Retinal pigment epithelial cell (primary cell): ENCODE data around the gene ILK.

Source experiments
- DNase-seq: peaks from one replicate; pipeline ENCODE4 v3.0.0-alpha.2; 2010; ENCODE audit warnings: low read depth
- H3K4me3 ChIP-seq: 2 replicates; pipeline ENCODE4 v1.5.1; 2011; ENCODE audit warnings: mild to moderate bottlenecking, low read length, control low read depth, moderate library complexity
- TF ChIP-seq, protein P1 (sequence below): conservative IDR thresholded peaks from 2 replicates; pipeline ENCODE4 v1.5.1; 2011; ENCODE audit warnings: low read depth, low read length, control low read depth, inconsistent platforms

ILK gene

DNA sequence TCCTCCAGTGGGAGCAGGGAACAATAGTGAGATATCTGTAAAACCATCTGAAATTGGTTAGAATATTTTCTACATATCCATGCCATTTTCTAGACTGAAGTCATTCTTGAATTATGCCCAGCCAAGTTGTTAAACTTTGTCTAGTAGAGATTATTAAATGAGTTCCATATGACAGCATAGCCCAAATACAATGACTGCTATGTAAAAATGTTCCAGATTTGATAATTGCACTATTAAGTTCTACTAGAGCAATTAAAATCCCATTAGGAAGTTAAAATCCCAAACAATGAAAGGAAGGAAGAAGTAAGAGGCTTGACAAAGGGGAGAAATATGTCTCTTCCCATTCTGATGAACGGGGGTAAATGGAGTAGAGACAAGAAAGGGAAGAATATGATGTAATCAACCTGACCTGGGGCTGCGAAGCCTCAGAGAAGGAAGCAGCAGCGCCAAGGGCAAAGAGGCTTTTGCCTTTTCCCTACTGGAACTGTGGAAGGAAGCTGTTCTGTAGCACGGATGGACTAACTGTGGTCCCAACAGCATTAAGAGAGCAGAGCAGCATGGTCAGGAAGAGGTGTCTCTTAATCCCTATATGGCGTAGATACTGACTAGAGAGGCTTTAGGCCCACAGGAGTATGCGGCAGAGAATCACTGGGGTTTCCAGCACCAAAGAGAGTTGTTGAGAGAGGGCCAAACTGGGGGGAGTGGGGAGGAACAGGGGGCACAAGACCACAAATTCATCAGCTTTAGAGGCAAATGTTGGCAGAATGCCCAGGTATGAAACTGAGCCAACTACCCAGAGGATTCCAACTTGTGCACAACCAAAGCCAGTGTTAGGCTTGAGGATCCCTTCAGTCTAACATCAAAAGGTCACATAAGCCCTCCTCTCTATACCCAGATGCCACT, 26.9 kb upstream of the ILK start:
- TF ChIP-seq, protein P1, sequence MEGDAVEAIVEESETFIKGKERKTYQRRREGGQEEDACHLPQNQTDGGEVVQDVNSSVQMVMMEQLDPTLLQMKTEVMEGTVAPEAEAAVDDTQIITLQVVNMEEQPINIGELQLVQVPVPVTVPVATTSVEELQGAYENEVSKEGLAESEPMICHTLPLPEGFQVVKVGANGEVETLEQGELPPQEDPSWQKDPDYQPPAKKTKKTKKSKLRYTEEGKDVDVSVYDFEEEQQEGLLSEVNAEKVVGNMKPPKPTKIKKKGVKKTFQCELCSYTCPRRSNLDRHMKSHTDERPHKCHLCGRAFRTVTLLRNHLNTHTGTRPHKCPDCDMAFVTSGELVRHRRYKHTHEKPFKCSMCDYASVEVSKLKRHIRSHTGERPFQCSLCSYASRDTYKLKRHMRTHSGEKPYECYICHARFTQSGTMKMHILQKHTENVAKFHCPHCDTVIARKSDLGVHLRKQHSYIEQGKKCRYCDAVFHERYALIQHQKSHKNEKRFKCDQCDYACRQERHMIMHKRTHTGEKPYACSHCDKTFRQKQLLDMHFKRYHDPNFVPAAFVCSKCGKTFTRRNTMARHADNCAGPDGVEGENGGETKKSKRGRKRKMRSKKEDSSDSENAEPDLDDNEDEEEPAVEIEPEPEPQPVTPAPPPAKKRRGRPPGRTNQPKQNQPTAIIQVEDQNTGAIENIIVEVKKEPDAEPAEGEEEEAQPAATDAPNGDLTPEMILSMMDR = no peak
- H3K4me3 ChIP-seq = no peak overlapping the region
- DNase-seq = peak; percentile 72

DNA sequence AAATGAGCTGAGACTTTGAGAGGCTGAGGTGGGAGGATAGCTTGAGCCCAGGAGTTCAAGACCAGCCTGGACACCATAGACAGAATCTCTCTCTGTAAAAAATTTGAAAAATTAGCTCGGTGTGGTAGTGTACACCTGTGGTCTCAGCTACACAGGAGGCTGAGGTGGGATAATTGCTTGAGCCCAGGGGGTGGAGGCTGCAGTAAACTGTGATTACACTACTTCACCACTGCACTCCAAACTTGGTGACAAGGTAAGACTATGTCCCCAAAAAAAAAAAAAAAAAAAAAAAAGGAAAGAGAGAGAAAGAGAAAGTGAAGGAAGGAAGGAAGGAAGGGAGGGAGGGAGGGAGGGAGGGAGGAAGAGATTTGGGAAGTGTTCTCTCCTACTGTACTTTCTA, 25.4 kb upstream of the ILK start:
- TF ChIP-seq, protein P1 = no peak
- no peak for DNase-seq
- no peak overlapping the region for H3K4me3 ChIP-seq

DNA sequence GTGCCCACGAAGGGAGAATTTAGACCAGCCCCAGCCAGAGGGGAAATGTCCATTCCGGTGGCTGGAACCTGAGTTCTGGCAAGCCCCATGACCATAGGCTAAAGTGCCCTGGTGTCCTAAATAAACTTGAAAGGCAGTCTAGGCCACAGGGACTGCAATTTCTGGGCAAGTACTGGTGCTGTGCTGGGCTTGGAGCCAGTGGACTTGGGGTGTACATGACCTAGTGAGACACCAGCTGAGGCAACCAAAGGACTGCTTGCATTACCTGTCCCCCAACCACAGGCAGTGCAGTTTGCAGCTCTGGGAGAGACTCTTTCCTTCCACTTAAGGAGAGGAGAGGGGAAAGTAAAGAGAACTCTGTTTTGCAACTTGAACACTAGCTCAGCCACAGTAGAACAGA, 23.9 kb upstream of the ILK start:
- no peak for DNase-seq
- H3K4me3 ChIP-seq = no peak overlapping the region
- TF ChIP-seq, protein P1 = no peak

DNA sequence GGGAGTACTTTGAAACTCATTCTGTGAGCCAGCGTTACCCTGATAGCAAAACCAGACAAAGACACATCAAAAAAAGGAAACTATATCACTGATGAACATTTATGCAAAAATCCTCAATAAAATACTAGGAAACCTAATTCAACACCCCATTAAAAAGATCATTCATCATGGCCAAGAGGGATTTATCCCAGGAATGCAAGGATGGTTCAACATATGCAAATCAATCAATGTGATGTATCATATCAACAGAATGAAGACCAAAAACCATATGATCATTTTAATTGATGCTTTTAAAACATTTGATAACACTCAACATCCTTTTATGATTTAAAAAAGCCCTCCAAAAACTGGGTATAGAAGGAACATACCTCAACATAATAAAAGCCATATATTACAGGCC, 20.0 kb upstream of the ILK start:
- no peak for DNase-seq
- H3K4me3 ChIP-seq = no peak overlapping the region
- TF ChIP-seq, protein P1 = no peak

DNA sequence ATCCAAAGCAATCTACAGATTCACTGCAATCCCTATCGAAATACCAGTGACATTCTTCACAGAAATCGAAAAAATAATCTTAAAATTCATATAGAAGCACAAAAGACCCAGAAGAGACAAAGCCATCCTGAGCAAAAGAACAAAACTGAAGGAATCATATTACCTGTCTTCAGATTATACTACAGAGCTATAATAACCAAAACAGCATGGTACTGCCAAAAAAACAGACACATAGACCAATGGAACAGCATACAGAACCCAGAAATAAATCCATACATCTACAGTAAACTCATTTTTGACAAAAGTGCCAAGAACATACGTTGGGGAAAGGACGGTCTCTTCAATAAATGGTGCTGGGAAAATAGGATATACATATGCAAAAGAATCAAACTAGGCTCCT, 19.0 kb upstream of the ILK start:
- no peak for DNase-seq
- TF ChIP-seq, protein P1 = no peak
- no peak overlapping the region for H3K4me3 ChIP-seq

DNA sequence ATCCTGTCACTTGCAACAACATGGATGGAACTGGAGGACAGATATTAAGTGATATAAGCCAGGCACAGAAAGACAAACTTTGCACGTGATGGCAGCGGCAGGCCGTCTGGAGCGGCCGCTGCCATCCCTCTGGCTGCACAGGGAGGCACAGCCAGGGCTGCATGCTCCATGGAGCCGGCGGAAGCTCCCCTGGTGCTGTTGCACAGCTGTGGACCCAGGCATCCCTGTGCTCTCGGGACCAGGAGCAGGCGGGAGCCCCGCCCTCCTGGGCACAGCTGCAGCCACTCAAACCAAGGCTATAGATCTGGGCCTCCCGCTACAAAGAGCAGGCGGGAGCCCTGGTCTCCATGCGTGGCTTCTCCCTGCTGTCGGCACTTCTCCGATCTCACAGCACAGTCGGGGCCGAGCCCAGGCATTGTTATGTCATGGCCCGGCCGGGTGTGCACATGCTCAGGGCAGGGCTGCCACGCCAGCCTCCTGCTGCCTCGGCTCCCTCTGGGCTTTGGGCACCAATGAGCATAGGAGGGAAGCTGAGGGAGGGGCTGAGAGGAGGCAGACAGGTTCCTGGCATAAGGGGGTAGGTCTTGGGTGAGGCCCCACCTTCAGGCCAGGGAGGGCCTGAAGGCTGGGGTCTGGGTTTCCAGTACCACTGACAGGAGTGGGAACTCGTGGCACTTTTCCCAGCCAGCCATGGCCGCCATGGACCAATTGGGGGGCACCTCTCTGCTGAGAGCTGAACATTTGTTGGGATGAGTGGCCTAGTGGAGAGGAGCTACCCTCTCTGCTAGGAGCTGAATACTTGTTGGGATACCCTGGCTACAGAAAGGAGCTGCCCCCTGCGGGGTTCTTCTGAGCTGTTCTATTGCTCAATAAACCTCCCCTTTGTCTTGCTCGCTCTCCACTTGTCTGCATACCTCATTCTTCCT, 16.9 kb upstream of the ILK start:
- TF ChIP-seq, protein P1 = no peak
- no peak overlapping the region for H3K4me3 ChIP-seq
- DNase-seq = no peak
